Gastroesophageal sphincter (tissue), 4 donors: Measurements from ENCODE around the gene MC2R. TPM values are rescaled to one million over a fixed set of nuclear protein-coding genes. Genes with fewer than 3 reads are reported as not detected.

ENCODE experiments used
- ATAC-seq: fragments of 150-250 bp; one replicate; pipeline ENCODE4 v1.9.1; 2016; ENCODE audit warnings: mild to moderate bottlenecking, moderate library complexity
- H3K27ac ChIP-seq, 4 donors: fragments of 200-600 bp; sonication (generic) in 3 of 4; 1 replicate in 3 of 4; 2 replicates in 1 of 4; pipeline ENCODE4 v1.5.1; 2016 to 2019
- H3K27me3 ChIP-seq: fragments of 200-600 bp; sonication (generic); one replicate; pipeline ENCODE4 v1.5.1; 2019
- H3K36me3 ChIP-seq, 2 donors: fragments of 200-600 bp; sonication (generic); one replicate each; pipeline ENCODE4 v1.5.1; 2019; ENCODE audit warnings: control low read depth in 1 of 2
- H3K4me1 ChIP-seq, 3 donors: fragments of 200-600 bp; sonication (generic); 1 replicate in 2 of 3; 2 replicates in 1 of 3; pipeline ENCODE4 v1.5.1; 2016 to 2019; ENCODE audit warnings: control low read depth in 2 of 3
- H3K4me3 ChIP-seq, 2 donors: fragments of 200-600 bp; sonication (generic); one replicate each; pipeline ENCODE4 v1.5.1; 2019; ENCODE audit warnings: mild to moderate bottlenecking in 1 of 2, moderate library complexity in 1 of 2
- H3K9me3 ChIP-seq, 3 donors: fragments of 200-600 bp; sonication (generic); one replicate each; pipeline ENCODE4 v1.5.1; 2017 to 2019; ENCODE audit warnings: control low read depth in 2 of 3
- EP300 ChIP-seq: sonication (generic); formaldehyde crosslinking; IDR thresholded peaks from one replicate; pipeline ENCODE4 v1.6.1; 2017; ENCODE audit warnings: antibody characterized with exemption, mild to moderate bottlenecking
- POLR2A ChIP-seq, 2 donors: fragments of 450-650 bp; IDR thresholded peaks; one replicate each; pipeline ENCODE4 v1.6.1; 2017; ENCODE audit warnings: antibody characterized with exemption in 2 of 2, mild to moderate bottlenecking in 2 of 2, moderate library complexity in 1 of 2
- POLR2AphosphoS5 ChIP-seq: sonication (generic); formaldehyde crosslinking; IDR thresholded peaks from one replicate; pipeline ENCODE4 v1.6.1; 2017; ENCODE audit warnings: antibody characterized with exemption
- WGBS, 2 donors: methylation state at CpG; one replicate each; pipeline ENCODE4 v1.1.5; 2018; ENCODE audit warnings: low coverage in 1 of 2; 5-methylcytosine and 5-hydroxymethylcytosine counted together
- total RNA-seq, 4 donors: library from RNA; depleted of rRNA; stranded (reverse); fragments of >200 nt; gene quantifications; one replicate each; pipeline ENCODE4 v1.1.0, GENCODE V29; 2016
- TF ChIP-seq, protein P1 (sequence below), 4 experiments: fragments of 200-600 bp in 2 of 4; fragments of 450-650 bp in 2 of 4; sonication (generic) in 1 of 4; IDR thresholded peaks; one replicate each; pipeline ENCODE4 v1.5.1; 2017 to 2019; ENCODE audit warnings: antibody characterized with exemption in 4 of 4, mild to moderate bottlenecking in 2 of 4, moderate library complexity in 2 of 4

Gene MC2R
- total RNA-seq, 4 donors from 2014 or later = not detected

DNA sequence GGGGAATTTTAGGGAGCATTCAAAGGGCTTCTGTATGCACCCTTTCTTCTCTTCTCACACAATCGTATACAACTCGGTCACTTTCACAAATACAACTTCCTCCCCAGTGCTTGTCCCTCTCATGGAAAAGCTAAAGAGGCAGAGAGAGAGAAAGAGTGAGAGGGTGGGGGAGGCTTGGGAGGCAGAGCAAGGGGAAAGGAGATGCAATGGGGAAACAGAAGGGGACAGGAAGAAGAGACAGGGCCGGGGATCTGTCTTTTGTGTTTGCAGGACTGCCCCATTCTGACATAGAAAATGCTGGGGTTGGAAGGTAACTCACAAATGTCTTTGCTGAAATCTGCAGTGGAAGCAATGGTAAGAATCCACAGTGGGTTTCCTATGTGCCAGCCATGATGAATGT lies 2.1 kb upstream of the MC2R start:
- Histone ChIP-seq H3K27ac (no peak overlapping the region), H3K9me3 (no peaks in the 10 kb centered on the region), H3K4me1 (peaks cover 0 to 17% (median 0%) of the 10 kb centered on the region in 3 donors), H3K27me3 (peaks cover 1% of the 10 kb centered on the region), H3K36me3 (no peaks in the 10 kb centered on the region), H3K4me3 (no peak overlapping the region)
- ATAC-seq = no peak
- TF ChIP-seq POLR2A (IDR thresholded peaks at IDR 0.05) = no peak
- no peak for TF ChIP-seq EP300
- TF ChIP-seq, protein P1, sequence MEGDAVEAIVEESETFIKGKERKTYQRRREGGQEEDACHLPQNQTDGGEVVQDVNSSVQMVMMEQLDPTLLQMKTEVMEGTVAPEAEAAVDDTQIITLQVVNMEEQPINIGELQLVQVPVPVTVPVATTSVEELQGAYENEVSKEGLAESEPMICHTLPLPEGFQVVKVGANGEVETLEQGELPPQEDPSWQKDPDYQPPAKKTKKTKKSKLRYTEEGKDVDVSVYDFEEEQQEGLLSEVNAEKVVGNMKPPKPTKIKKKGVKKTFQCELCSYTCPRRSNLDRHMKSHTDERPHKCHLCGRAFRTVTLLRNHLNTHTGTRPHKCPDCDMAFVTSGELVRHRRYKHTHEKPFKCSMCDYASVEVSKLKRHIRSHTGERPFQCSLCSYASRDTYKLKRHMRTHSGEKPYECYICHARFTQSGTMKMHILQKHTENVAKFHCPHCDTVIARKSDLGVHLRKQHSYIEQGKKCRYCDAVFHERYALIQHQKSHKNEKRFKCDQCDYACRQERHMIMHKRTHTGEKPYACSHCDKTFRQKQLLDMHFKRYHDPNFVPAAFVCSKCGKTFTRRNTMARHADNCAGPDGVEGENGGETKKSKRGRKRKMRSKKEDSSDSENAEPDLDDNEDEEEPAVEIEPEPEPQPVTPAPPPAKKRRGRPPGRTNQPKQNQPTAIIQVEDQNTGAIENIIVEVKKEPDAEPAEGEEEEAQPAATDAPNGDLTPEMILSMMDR (IDR thresholded peaks at IDR 0.05) = no peak
- TF ChIP-seq POLR2AphosphoS5 = no peak
- WGBS, 2 donors = 95% methylated on average over 3 of the region's 3 CpGs

- TF ChIP-seq, protein P1 (IDR thresholded peaks at IDR 0.05) = no peak
- TF ChIP-seq POLR2A (IDR thresholded peaks at IDR 0.05) (no peak), EP300 (no peak), POLR2AphosphoS5 (no peak)
- Histone ChIP-seq H3K27me3 (no peaks in the 10 kb centered on the region), H3K4me1 (peaks cover 0 to 17% (median 0%) of the 10 kb centered on the region in 3 donors), H3K9me3 (no peaks in the 10 kb centered on the region), H3K4me3 (no peak overlapping the region), H3K27ac (no peak overlapping the region), H3K36me3 (no peaks in the 10 kb centered on the region)
- no peak for ATAC-seq
- 28 to 70% methylated on average over 2 to 4 of the region's 6 CpGs for WGBS, 2 donors
Measured at GRCh38 chr18:13916559-13916958, 1.2 kb upstream of the MC2R start.

DNA sequence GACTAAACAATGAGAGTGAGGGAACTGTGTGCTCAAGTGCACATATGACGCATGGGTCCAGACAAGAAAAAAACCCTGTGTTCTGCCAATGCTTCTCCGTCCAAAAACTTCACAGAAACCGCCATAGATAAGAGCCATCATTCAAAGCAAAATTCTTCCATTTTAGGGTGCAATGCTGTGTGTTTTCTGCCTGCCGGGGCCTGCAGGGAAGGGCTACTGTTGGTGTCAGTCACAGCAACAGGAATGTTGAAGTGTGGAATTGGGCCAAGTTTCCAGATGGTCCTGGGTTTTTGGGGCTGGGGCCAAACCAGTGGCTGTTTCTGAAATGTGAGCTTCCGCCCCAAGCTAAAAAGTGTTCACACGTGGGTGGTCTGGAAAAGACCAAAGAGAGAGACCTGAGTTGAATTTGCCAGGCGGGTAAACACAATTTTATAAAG lies 677 bp upstream of the MC2R start:
- no peaks in the 10 kb centered on the region for H3K36me3 ChIP-seq
- 23 to 38% methylated on average over 5 to 7 of the region's 7 CpGs for WGBS, 2 donors
- H3K4me3 ChIP-seq = no peak overlapping the region
- peaks cover 0 to 17% (median 0%) of the 10 kb centered on the region in 3 donors for H3K4me1 ChIP-seq
- no peaks in the 10 kb centered on the region for H3K27me3 ChIP-seq
- no peak overlapping the region for H3K27ac ChIP-seq
- no peaks in the 10 kb centered on the region for H3K9me3 ChIP-seq
- TF ChIP-seq POLR2AphosphoS5 (no peak), POLR2A (IDR thresholded peaks at IDR 0.05) (no peak), EP300 (no peak)
- TF ChIP-seq, protein P1 (IDR thresholded peaks at IDR 0.05) = no peak
- no peak for ATAC-seq

GRCh38 chr18:13914756-13915155 lies 580 bp downstream of the MC2R start:
- no peaks in the 10 kb centered on the region for H3K27me3 ChIP-seq
- no peak for ATAC-seq
- H3K9me3 ChIP-seq = no peaks in the 10 kb centered on the region
- TF ChIP-seq EP300 (no peak), POLR2AphosphoS5 (no peak), POLR2A (IDR thresholded peaks at IDR 0.05) (no peak)
- TF ChIP-seq, protein P1 (IDR thresholded peaks at IDR 0.05) = no peak
- peaks cover 0 to 17% (median 0%) of the 10 kb centered on the region in 3 donors for H3K4me1 ChIP-seq
- H3K27ac ChIP-seq = no peak overlapping the region
- WGBS, 2 donors = 86% methylated on average over 1 to 5 of the region's 9 CpGs
- no peak overlapping the region for H3K4me3 ChIP-seq
- H3K36me3 ChIP-seq = no peaks in the 10 kb centered on the region

DNA sequence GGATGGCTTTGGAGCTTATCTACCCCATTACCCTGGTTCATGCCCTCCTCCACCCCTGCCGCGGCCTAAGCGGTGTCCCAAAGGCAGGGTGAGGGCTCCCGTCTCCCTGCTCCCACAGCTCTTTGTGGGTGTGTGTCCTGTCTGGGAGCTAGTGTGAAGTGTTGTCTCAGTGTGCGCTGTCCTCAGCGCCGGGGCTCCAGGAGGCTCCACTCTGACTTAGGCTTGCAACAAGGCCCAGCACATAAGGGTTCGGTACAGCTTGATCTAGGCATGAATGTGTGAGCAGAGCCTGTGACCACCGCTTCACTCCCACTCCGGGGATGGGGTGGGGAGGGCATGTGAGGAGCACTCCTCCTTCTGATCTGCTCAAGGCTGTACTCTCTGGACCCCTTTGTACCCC lies 1.2 kb downstream of the MC2R start:
- no peaks in the 10 kb centered on the region for H3K27me3 ChIP-seq
- peak; percentile 34 for ATAC-seq
- H3K4me3 ChIP-seq = no peak overlapping the region
- 100% methylated on average over 2 of the region's 10 CpGs; no CpG with 5 or more reads in 1 of the 2 donors for WGBS, 2 donors
- no peaks in the 10 kb centered on the region for H3K36me3 ChIP-seq
- no peaks in the 10 kb centered on the region for H3K9me3 ChIP-seq
- H3K4me1 ChIP-seq = peaks cover 0 to 17% (median 0%) of the 10 kb centered on the region in 3 donors
- no peak overlapping the region for H3K27ac ChIP-seq
- TF ChIP-seq POLR2AphosphoS5 (no peak), POLR2A (IDR thresholded peaks at IDR 0.05) (no peak), EP300 (no peak)
- TF ChIP-seq, protein P1 (IDR thresholded peaks at IDR 0.05) = no peak
